ENCODE measurements around the gene PLAAT2.

Gene PLAAT2

DNA sequence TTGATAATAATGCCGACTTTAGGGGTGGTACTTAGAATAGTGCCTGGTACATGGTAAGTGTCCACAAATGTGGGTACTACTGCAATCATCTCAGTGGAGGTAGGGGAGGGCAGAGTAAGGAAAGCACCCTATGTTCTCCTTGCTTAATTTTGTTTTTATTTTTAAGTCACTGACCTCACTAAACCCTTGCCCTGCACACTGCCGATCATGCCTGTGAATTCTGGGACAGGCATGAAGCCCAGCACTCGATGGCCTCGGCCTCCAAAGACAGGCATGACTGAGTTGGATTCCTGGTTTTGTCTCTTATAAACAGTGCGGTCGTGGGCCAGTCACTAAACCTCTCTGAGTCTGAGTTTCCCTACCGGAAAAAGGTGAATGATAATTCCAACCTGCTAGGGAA is 50.4 kb downstream of the PLAAT2 start:
- DNase-seq: no peak

DNA sequence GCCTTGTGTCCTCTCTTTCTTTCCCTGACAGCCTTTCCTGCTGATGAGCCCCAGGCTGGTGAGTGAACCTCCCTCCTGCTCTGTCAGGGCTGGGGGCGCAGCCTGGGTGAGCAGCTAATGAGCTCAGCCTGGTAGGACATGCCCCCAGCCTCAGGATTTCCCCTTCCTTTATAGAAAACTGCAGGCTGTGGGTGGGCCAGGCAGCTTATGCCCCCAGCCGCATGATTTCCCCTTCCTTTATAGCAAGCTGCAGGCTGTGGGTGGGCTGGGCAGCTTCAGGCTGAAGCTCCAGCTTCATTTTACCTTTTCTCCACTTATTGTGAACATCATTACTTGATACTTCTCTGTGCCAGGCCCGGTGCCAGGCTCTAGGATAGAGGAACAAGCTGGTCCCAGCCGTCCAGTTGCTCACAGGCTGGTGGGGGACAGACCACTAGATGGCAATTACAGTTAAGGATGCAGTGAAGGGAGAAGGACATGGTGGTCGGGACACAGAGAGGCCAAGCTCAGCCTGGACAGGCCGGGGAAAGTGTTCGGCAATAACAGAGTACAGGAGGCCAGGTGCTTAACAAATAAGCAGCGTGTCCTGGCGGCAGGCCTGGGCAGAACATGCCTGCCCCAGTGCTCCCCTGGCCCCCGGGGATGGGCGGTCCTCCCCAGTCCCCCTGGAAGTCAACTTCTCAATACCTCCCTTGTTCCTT is 52.0 kb downstream of the PLAAT2 start:
- DNase-seq: no peak

DNA sequence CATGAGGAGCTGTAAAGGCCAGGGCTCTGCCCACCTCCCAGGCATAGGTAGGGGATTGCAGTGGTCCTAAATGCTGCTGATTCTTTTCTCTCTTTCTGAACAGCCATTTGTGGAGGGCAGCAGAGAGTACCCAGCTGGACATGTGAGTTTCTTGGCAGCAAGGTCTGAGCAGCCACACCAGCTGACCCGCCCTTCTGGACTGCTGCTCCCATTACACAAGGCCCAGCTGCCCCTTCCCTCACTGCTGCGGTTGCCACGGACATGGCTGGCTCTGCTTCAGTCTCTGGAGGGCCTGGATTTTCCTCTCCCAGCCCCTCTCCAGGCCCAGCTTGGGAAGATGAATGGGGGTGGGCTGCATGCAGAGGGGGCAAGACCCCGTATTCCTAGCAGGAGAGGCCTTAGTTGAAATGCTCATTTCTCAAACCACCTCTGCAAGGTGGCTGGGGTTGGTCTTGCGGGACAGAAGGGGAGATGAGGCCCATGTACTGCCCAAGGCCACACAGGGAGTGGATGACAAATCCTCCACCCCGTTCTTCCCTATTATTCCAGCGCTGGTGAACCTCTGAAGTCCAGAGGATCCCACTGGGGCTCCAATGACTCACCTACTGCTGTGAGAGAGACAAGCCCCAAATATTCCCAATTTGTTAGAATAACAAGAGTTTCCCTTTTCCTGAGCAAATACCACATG is 52.7 kb downstream of the PLAAT2 start:
- no peak for DNase-seq

DNA sequence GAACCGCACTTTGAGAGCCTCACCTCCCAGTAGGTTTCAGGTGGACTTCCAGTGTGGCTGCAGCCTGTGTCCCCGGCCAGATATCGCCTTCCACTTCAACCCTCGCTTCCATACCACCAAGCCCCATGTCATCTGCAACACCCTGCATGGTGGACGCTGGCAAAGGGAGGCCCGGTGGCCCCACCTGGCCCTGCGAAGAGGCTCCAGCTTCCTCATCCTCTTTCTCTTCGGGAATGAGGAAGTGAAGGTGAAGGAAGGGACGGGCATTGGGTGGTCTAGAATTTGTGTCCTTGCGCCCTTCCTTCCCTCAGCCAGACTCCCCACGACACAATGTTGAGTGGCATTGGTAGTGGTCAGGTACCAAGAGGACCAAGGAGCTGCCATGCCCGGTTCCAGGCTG is 54.4 kb downstream of the PLAAT2 start:
- DNase-seq: no peak

DNA sequence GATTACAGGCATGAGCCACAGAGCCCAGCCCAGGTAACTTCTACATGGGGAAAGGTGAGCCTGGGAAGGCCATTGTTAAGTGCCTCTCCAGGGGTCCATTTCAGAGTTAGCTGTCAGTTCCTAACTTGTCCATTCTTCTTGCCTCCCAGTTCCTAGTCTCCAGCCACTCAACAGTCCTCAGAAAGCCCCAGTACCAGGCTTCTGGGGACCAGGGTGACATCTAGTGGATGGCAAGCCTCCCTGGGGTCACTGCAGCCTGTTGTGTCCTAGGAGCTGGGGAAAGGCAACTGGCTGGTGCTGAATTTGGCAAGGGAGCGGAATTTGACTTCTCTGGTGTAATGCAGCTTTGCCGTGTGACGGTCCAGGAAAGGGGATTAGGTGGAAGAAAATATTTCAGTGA is 55.2 kb downstream of the PLAAT2 start:
- no peak for DNase-seq

DNA sequence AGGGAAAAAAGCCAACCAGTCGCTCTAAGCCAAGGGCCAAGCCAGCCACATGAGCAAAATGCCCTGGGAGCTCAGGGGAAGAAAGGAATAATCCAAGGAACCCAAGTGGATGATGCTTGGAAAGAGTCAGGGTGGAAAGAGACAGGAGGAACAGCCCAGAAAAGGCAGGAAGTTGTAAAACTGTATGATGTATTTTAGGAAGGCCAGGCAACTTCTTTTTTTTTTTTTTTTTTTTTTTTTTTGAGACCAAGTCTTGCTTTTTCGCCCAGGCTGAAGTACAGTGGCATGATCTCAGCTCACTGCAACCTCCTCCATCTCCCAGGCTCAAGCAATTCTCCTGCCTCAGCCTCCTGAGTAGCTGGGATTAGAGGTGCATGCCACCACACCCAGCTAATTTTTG is 55.7 kb downstream of the PLAAT2 start:
- no peak for DNase-seq

DNA sequence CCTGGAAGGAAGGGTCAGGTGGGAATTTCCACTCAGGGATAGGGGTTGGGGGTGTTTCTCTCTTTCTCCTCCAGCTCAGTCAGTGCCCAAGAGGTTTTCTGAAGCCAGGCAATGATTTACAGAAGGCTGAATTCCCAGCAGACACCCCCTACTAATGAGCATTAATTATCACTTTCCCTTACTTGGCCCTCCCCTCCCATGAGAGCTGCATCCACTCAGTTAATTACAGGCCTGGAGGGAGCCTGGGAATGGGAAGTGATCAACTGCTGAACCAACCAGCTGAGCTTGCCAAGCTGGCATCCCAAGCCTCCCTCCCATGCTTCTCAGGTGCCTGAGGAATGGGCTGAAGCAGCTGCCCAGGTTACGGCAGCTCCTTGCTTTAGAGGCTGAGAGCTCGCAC is 56.3 kb downstream of the PLAAT2 start:
- DNase-seq: no peak

DNA sequence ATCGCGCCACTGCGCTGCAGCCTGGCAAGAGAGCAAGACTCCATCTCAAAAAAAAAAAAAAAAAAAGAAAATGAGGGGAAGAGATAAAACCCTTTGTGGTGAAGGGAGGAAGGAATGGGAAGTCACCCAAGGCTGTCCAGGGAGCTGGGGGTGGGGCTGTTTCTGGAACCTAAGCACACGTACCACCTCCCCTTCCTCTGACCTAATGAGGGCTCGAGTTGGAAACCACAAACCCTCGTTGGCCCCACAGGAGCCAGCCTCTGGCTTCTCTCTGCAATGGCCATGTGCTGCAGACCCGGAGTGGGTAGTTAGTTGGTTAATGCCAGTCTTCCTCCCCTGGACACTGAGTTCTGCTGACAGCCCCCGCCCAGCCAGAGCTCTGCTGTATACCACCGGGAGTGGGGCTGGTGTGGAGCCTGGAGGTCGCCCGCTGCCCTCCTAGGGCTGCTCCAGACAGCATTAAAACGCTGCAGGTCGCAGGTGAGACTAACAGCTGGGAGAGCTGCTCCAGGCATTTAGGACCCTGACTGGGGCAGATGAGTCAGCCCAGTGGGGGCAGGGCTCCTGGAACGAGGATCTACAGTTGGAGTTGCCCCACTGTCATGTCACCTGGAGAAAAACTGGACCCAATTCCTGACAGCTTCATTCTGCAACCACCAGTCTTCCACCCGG is 57.2 kb downstream of the PLAAT2 start, which contains the start of gene LGALS12:
LGALS12 (plus strand) TSS at position 228 of the 672 bp plus-strand sequence; CDS start at position 603, 375 bp downstream.
- no peak for DNase-seq

DNA sequence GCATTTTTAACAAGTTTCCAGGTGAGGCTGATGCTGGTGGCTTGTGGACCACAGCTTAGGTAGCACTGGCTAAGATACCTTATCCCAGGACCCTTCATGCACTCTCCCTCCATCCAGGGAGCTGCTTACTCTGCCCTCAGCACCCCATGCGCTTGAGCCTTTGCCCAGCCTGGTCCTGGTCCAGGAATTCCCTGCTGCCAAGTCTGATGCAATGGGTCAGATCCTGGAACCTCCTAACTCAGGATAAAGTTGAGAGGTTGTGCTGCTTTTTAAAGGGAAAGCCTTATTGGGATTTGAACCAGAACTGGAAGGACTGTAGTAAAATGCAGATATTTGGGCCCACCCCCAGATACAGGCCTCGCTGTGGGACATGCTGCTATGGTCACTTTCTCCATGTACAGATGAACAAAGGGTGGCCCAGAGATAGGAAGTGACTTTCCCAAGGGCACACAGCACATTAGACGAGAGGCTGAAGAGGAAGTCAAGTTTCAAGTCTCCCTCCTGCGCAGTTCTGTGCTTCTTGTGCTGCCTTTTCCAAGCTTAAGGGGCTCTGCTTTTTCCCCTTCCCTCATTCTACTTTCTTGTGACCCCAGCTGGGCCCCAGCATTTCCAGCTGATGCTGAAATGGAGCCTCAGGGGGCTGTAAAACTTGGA is 58.1 kb downstream of the PLAAT2 start:
- no peak for DNase-seq

DNA sequence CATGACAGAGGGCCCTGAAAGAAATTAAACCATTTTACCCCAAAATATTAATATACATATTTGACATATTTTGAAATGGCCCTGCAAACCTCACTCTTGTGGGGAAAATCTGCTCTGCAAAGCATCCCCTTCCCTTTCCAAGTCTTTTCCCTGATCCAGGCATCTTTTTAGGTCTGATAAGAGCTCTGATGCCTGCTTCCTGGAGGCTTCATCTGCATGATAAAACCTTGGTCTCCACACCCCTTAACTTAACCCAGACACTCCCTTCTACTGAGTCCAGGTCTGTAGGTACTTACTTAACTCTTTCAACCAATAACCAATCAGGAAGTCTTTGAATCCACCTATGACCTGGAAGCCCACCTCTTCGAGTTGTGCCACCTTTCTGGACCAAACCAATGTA is 59.1 kb downstream of the PLAAT2 start:
- no peak for DNase-seq

DNA sequence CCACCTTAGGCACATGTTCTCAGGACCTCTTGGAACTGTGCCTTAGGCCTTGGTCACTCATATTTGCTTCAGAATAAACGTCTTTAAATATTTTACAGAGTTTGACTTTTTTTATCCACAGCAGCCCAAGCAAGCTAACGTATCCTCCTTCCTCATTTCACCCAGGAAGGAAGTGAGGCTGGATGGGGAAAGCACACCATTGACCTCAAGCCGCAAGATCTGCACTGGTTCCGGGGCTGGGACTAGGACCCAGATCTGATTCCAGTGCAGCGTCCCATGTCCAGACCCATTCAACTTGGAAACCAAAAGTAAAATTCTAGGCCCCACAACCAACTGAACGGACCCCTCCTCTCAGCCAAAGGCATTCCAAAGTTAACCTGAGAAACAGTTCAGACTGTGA is 59.7 kb downstream of the PLAAT2 start:
- DNase-seq: no peak

All from activated CD4-positive, alpha-beta T cell treated with anti-CD3 and anti-CD28 coated beads, Interleukin-2, amount 50 U/mL, for 1 hour (primary cell).